Measurements from ENCODE around the gene BCL6.

BCL6 gene

DNA sequence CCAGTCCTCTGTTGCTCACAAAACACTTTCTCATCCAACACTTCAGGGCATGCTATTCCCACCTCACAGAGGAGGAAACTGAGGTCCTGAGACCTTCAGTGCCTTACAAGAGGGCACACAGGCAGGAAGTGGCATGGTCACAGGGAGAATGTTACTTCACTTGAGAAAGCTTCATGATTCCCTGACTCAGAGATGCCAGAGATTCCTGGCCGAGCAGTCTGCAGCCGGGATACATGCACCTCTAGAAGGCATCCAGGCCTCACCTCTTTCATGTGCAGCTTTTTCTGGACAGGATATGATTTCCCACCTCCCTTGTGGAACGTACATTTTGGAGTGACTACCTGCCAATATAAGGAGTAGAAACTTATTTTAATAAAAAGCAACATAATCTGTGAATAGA is 72.3 kb downstream of the BCL6 start:
- DNase-seq (ENCODE audit: low read depth, low spot score) = no peak
